HepG2 (cell line): ENCODE measurements around the gene TMEM178A.

Experiments used
- ATF6 ChIP-seq: sonication (generic); formaldehyde crosslinking; conservative IDR thresholded peaks from 2 replicates; pipeline ENCODE4 v1.4.0; 2020; ENCODE audit warnings: missing genetic modification reagents
- ATM ChIP-seq: fragments of 450-650 bp; IDR thresholded peaks from 2 replicates; pipeline ENCODE4 v1.7.1; 2017; ENCODE audit warnings: mild to moderate bottlenecking, borderline replicate concordance
- E2F5 ChIP-seq: sonication (generic); formaldehyde crosslinking; conservative IDR thresholded peaks from 2 replicates; pipeline ENCODE4 v1.4.0; 2020; ENCODE audit warnings: missing genetic modification reagents
- EP300 ChIP-seq, 3 experiments: sonication (generic) in 1 of 3; formaldehyde crosslinking in 1 of 3; IDR thresholded peaks; 2 replicates each; pipeline versions ENCODE4 v1.5.1 to v1.6.1; 2011 to 2020; ENCODE audit warnings: low read depth in 2 of 3, low read length in 2 of 3, borderline replicate concordance in 1 of 3, improper control_type of control experiment in 1 of 3, mild to moderate bottlenecking in 1 of 3, missing genetic modification reagents in 1 of 3, moderate library complexity in 1 of 3
- KLF11 ChIP-seq: IDR thresholded peaks from 2 replicates; pipeline ENCODE4 v1.6.1; 2016; ENCODE audit warnings: missing compliant biosample characterization
- KLF12 ChIP-seq: sonication (generic); formaldehyde crosslinking; IDR thresholded peaks from 2 replicates; pipeline ENCODE4 v1.4.0; 2020; ENCODE audit warnings: missing genetic modification reagents, borderline replicate concordance
- REXO4 ChIP-seq: sonication (generic); formaldehyde crosslinking; IDR thresholded peaks from 2 replicates; pipeline ENCODE4 v1.8.0; 2022; ENCODE audit warnings: missing genetic modification reagents, mild to moderate bottlenecking, borderline replicate concordance
- SMC3 ChIP-seq: IDR thresholded peaks from 2 replicates; pipeline ENCODE4 v1.6.1; 2011; ENCODE audit warnings: low read length, improper control_type of control experiment
- ZBTB21 ChIP-seq: sonication (generic); formaldehyde crosslinking; IDR thresholded peaks from 2 replicates; pipeline ENCODE4 v1.4.0; 2020; ENCODE audit warnings: missing genetic modification reagents
- TF ChIP-seq, protein P1 (sequence below): sonication (generic); formaldehyde crosslinking; IDR thresholded peaks from 2 replicates; pipeline ENCODE4 v1.5.0; 2020; ENCODE audit warnings: mild to moderate bottlenecking, missing genetic modification reagents, moderate library complexity
- TF ChIP-seq, protein P2 (sequence below): fragments of 450-650 bp; IDR thresholded peaks from 2 replicates; pipeline ENCODE4 v1.6.1; 2017

DNA sequence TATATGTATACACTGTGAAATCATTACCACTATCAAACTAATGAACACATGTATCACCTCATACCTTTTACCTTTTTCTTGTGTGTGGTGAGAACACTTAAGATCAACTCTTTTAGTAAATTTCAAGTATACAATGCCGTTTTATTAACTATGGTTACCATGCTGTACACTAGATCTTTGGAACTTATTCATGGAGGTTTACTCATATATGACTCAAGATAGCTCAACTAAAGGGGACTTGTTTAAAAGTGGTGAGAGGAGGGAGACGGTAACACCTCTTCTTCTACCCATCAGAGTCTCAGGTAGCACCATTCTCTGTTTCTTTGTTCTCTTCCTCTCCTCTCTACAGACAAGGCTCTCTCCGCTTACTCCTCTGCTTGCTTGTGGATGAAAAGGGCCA, 36.1 kb upstream of the TMEM178A start:
- TF ChIP-seq, protein P1, sequence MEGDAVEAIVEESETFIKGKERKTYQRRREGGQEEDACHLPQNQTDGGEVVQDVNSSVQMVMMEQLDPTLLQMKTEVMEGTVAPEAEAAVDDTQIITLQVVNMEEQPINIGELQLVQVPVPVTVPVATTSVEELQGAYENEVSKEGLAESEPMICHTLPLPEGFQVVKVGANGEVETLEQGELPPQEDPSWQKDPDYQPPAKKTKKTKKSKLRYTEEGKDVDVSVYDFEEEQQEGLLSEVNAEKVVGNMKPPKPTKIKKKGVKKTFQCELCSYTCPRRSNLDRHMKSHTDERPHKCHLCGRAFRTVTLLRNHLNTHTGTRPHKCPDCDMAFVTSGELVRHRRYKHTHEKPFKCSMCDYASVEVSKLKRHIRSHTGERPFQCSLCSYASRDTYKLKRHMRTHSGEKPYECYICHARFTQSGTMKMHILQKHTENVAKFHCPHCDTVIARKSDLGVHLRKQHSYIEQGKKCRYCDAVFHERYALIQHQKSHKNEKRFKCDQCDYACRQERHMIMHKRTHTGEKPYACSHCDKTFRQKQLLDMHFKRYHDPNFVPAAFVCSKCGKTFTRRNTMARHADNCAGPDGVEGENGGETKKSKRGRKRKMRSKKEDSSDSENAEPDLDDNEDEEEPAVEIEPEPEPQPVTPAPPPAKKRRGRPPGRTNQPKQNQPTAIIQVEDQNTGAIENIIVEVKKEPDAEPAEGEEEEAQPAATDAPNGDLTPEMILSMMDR (CRISPR knock-in tag) = no peak
- TF ChIP-seq, protein P2, sequence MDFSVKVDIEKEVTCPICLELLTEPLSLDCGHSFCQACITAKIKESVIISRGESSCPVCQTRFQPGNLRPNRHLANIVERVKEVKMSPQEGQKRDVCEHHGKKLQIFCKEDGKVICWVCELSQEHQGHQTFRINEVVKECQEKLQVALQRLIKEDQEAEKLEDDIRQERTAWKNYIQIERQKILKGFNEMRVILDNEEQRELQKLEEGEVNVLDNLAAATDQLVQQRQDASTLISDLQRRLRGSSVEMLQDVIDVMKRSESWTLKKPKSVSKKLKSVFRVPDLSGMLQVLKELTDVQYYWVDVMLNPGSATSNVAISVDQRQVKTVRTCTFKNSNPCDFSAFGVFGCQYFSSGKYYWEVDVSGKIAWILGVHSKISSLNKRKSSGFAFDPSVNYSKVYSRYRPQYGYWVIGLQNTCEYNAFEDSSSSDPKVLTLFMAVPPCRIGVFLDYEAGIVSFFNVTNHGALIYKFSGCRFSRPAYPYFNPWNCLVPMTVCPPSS = no peak
- TF ChIP-seq ATF6 (no peak), SMC3 (no peak), ZBTB21 (CRISPR knock-in tag) (no peak), KLF11 (CRISPR knock-in tag) (no peak), ATM (no peak), EP300 (IDR thresholded peaks at IDR 0.05; ENCODE audit: low read depth in 2 of 2, low read length in 2 of 2) (no peak), EP300 (CRISPR knock-in tag; IDR thresholded peaks at IDR 0.05; ENCODE audit: borderline replicate concordance) (no peak), E2F5 (CRISPR knock-in tag) (no peak), KLF12 (no peak), REXO4 (no peak)
